ENCODE measurements around the gene ABHD16B.

Gene ABHD16B

DNA sequence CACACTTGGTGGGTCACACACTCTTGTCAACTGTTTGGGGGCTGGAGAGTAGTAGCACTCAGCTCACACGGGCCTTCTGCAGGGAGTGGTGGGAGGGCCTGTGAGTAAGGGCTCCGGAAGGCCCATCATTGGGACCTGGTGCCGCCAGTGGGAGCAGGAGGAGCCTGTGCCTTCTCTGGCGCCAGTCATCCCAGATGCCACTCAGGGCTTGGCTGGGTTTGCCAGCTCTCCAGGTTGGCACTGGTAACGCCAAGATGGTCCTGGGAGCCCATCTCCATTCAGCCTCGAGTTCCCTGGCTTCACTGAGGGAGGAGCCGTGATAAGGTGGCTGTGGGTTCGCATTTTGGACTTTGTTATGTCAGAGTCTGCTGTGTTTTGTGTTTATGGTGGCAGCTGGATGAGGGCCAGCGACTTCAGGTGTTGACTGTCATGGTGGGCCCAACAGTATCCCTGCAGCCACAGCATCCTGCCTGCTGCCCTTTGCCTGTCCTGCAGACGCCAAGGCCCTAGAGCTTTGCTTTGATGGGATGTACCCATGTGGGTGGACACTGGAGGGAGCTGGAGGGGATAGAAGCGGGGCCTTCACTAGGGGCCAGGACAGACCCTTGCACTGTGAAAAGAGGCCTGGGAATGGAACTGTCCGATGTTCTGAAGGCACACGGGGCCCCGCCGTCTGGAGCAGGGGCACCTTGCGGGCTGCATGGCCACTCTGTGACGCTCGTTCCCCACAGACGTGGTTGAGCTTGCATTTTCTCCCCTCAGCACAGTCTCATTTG, 20.3 kb downstream of the ABHD16B start:
- DNase-seq: no peak

DNA sequence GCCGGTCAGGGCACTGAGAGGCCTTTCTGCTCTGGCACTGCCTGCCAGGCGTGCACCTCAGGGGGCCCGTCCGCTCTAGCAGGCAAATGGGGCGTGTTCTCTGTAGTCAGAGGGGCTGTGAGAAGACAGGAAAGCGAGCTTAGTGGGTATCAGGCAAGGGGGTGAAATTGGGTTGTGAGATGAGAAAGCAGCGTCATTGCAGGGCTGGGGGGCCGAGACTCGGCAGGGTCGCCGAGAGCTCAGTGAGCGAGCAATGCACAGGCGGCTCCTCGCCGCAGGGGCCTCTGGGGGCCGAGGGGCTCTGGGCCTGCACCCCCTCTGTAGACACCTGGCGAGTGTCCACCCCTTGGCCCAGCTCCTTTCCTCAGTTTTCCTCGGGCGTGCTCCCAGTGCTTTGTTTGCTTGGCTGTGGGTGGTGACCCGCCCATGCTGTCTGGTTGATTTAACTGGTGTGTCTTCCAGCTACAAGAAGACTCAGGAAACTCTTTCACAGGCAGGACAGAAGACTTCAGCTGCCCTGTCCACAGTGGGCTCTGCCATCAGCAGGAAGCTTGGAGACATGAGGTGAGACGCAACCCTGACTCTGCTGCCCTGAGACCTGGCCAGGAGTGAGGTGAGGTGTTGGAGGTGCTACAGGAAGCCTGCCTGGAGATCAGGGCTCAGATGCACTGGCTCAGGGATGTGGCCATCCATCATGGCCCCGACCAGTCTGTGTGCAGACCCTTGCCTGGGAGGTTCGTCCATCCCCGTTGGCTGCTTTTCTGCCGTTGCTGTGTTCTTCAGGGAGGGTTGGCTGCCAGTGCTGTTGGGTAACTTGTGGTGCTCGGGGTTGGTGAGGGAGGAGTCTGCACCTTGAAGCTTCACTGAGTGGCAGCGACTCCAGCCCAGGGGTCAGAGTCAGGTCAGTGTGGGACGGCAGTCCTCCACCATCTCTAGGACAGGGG, 21.2 kb downstream of the ABHD16B start:
- DNase-seq: no peak

DNA sequence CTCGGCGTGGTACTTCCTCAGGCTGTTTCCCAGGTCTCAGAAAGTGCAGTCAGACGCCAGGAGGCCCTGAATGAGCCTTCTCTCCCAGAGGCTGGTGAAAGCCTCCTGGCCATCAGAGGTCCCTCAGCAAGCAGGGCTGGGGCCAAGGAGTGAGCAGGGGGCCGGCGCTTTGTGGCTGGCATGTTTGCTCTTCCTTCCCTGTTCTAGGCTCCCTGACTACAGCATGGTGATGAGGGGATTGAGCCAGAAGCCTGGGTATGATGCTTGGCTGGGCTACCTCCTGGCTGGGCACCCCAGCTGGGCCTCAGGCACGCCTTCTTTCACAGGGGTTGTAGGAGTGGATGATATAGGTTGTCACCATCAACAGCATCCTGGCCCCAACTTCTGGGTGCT, 21.9 kb downstream of the ABHD16B start:
- DNase-seq: no peak

DNA sequence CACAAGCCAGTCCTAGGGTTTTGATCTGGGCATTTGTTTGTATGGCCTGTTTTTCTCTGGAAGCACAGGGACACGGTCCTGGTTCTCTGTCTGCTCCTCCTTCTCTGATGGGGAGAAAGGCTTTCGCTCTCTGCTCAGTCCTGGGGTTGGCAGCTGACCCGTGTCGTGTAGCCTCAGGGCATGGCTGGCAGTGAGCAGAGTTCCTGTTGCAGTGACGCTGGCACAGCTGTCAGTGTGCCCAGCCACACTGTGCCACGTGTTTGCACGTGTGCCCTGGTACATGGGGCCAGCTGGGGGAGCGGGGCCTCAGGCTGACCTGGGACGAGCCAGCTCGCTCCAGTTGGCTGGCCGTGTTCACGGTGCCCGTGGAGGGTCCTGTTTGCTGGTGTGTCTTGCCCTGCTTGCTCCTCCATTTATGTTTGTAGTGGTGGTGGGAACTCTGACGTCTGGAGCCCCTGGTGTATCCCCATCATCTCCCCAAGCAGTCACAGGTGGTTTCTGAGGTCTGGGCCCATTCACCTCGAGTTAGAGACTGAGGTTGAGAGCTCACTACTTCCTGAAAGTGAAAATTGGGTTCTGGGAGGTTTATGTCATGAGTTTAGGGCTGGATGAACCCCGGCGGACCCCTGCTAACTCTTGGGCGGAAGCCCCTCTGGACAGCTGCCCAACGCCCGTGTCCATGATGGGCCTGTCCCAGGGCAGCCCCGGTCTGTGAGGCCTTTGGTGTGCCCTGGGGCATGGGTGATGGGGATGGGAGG, 23.4 kb downstream of the ABHD16B start:
- no peak for DNase-seq

DNA sequence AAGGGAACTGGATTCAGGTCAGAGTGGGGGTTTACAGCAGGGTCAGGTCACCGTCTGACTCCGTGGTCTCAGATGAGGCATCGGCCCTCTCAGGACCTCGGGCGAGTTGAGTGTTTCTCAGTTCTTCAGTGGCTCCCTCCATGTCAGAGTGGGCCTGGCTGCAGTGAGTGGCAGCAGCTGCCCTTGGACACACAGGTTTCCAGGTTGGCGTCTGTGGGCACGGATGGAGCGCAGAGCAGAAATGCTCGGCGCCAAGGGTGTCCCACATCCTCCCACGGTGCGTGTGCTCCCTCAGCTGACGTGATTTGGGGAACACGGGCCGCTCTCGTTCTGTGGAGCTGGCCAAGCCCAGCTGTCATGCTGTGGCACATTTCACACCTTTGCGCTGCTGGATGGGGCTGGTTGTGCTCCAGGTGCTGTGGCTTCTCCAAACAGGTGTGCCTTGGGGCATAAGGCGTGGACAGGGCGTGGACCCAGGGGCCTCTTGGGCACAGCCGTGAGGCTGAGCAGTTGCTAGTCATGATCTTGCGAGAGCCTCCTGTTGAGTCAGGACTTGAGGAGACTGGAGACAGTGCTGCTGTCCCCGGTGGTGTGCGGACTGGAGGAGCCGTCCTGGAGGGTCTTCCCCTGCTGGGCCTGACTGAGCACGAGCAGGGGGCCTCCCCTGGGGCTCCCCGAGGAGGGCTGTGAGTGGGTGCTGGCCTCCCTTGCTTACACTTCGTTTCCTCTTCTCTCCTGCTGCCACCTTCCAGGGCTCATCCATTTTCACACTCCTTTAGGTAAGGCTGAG, 24.2 kb downstream of the ABHD16B start:
- DNase-seq: no peak

DNA sequence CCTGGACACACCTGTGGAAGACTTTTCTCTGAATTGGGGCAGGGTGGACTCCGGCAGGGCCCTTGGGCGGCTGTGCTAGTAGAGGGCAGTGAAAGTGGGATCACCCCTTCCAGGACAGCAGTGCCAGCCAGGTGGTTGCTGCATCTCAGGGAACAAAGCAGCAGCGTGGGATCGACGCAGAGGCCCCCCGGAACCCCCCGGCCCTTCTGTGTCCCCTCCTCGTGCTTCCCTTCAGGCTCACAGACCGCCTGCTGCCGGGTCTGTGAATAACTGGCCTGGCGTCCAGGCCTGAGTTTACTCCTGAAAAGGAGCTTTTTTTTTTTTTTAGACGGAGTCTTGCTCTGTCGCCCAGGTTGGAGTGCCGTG, 24.7 kb downstream of the ABHD16B start:
- DNase-seq: no peak

DNA sequence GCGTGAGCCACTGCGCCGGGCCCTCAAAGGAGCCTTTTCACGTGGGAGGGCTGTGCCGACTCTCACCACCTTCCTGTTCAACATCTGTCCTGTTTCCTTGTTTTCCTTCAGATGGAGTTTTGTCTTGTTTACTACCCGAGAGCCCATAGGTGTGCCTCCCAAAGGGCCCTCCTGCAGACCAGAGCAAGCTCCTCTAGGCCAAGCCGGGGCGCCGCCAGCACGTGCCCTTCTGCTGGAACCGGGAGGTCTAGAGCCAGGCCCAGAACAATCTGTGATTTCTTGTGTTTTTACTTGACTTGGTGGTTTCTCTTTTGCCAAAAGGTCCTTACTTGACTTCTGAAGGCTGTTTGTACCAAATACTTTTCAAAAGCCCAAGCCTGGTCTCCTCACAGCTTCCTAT, 25.6 kb downstream of the ABHD16B start:
- DNase-seq: no peak

DNA sequence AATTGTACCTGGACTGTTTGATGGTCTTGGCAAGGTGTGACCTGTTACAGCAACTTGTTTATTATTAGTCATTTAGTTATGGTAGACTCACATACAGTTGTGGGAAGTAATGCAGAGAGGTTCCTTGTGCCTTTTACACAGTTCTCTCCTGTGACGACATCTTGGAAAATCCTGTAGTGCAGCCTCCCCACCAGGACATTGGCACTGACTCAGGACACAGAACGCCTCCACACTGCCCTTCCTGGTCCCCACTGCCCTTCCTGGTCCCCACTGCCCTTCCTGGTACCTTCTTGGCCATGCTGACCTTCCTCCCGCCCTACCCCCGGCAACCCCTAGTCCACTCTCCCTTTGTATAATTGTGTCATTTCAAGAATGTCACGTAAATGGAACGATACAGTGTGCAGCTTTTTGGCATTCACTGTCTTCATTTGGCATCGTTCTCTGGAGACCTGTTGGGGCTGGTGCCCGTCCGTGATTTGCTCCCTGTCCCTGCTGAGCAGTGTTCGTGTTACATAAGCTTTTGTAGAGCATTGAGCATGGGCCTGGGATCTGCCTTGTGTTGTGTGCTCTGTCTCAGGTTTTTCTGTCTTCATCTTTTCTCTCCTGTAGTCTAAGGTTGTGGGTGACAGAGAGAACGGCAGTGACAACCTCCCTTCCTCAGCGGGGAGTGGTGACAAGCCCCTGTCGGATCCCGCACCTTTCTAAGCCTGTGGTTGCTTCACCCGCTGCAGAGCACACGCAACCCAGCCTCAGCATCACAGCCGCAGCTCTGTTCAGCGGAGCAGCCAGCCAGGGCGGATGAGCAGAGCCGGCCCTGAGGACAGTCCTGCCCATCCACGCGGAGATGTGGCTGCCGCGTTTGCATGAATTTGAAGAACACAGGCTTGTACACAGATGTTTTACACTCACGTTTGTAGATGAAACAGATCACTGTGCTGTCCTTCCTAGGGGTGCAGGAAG, 28.2 kb downstream of the ABHD16B start:
- DNase-seq: no peak

DNA sequence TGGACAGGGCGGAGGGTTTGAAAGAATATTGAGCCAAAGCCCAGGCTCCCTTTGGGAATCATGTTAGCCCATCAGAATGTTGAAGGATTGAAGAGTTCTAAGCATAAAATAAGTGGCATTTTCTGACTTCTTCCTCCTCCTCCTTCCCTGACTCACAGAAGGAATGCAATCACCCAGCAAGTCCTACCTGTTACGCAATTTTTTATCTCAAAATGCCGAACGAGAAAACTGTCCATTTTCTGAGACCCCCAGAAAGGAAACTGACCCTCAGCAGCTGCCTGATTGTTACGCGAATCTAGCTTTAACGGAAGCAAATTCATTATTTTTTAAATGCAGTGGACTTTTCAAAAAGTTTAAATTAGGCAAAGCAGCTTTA, 28.9 kb downstream of the ABHD16B start:
- DNase-seq: no peak

DNA sequence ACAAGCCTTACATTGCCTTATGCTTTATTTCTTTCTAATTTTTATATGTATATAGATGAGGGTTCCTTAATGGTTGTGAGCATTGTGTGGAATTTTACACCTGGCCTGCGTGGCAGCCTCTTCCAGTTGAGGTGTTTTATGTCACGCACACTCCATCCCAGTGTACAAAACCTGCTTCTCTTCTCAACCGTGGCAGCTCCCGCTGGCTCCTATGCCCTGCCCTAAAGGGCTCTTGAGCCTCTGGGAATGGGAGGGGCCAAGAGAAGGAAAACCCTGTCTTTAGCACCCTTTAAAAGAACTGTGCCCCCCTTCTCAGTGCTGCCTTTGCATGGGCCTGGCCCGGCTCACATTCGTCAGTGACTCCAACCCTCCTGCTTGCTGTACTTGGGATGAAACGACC, 29.3 kb downstream of the ABHD16B start:
- no peak for DNase-seq

DNA sequence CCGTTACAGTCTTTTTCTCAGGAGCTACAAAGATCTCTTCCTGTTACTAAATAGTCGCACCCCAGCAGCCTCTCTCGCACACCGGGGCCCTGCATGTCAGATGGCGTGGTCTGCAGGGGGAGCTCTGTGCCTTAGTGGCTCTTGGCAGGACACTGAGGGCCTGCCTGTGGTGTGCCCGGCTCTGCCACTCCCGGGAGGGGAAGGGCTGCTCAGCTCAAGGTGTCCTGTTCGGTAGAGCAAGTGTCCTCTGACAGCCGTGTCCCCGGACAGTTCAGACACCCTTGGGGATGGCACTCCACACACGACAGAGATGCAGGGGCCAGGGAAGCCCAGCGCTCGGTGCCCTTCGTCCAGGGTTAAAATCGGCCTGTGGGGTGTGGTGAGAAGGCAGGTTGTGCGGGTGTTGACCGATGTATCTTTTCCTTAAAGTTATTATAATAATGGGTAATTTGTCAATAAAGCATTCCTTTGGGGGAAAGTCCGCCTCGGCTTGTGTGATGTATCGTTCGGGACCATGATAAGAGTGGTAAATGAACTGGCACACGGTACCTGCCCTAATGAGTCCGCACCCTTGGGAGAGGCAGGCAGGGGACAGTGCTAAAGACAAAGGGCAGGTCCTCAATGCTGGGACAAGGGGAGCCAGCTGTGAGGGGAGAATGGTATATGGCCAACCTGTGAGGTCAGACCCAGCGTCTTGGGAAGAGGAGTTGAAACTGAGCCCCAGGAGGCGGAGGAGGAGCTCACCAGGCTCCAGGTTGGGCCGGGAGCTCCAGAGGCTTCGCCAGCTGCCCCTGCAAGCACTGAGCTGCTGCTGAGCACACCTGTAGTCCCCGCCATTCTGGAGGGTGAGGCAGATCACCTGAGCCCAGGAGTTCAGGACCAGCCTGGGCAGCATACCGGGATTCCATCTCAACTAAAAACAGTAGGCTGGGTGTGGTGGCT, 30.0 kb downstream of the ABHD16B start:
- DNase-seq: no peak

DNA sequence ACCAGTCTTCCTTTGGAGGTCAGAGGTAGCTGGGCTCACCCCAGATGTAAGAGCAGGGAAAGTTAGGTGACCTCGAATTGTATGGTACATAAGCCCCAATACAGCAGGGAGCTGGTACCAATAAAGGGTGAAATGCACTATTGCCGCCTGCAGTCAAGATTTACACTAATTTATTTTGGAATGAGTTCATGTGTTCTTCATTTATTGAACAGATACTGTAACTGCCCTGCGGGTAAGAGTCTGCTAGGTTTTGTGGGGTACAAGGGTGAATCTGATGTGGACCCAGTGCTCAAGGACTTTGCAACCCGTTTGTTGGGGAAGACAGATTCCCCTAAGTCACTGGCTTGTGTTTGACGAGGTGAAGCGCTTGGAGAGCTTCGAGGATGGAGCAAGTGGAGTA, 31.1 kb downstream of the ABHD16B start:
- no peak for DNase-seq

DNA sequence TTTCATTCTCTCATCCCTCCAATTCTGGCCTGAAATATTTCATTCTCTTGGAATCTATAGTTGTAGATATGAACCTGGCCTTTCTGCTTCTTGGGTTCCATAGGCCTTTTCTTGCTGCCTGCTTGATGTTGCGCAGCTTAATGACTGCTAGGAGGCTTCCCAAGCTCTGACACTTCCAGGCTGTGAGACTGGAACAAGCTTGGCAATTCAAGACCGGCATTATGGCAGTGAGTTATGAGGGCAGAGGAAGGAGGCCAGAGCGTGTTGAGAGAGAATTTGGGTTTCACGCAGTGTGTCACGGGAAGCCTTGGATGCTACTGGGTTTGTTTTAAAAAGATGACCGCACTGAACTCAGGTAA, 32.7 kb downstream of the ABHD16B start:
- no peak for DNase-seq

DNA sequence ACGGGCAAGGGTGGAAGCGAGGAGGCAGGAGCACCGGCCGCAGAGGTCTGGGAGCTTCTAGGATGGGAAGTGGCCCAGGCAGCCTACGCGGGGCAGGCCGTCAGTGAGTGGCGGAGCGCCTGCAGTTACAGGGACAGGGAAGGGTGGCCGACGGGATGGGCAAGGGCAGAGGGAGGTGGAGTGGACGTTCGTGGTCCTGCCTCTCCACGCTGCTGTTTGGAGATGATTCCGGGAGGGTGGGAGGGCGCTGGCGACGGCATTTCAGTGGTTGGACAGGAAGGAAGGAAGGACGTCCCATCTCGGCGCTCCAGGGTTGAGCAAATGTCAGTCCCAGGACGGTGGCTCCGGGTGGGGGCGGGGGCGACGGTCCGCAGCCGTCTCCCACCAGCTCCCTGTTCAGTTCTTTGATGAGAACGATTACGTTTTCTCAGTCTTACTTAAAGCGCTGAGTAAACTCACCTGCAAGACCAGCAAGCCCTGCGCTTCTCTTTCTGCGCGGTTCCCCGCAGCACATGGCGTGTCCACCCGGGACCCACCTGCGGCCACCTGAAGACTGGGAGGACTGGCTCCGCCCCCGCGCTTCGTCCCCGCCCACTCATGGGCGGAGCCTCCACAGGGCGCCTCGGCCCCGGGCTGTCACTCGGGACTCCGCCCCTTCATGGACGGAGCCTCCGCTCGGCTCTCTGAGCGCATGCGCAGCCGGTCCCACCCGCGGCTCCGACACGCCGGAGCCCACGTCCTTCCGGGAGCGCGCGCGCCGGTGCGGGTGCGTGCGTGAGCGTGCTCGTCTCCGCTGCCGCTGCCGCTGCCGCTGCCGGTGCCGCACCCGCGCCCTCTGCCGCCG, 33.3 kb downstream of the ABHD16B start, which contains the start of gene DNAJC5:
DNAJC5 (plus strand) TSS at position 769 of the 844 bp plus-strand sequence. CDS start 33,220 bp downstream, outside the sequence.
- peak; percentile 89 for DNase-seq

DNA sequence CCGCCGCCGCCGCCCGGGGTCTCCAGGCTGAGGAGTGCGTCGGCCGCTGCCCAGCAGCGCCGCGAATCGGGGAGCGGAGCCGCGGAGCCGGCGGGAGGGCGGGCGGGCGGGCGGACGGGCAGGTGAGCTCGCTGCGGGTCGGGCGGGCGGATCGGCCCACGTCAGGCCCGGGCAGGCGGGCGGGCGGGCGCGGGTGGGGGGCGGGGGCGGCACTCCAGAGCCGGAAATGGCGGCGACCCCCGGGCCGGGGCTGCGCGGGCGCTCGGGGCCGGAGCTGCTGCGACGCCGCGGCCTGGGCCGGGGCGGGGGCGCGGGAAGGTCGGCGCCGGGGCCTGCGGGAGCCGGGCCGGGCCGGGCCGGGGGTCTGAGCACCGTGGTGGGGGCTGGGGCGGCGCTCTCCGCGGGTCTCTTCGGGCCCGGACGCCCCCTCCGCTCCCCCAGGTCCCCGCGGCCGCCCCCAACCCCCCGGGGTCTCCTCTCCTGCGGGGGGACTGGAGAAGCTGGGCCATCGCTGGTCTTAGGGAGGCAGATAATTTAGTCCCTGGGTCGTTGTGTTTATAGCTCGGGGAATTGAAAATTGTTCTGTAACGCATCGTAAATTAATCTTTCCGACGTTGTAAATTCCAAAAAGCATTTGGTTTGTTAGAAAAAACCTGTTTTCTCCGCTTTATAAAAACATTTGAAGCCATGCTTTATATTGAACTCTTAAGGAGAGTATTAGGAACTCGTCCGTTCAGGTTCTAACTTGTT, 34.1 kb downstream of the ABHD16B start:
- DNase-seq: no peak

DNA sequence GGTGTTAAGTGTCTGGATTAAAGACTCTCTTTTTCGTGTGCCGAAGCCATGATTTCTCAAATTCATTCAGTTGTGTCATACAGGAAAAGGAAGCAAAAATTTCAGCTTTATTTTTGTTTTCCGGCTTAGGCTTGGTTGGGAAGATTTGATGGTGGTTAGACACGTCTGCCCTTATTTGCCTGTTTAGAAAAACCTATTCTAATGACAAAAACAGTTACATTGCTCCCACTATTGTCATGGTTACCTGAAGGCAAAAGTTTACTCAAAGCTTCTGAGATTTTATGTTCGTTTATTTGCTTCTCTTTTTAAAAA, 34.6 kb downstream of the ABHD16B start:
- no peak for DNase-seq

DNA sequence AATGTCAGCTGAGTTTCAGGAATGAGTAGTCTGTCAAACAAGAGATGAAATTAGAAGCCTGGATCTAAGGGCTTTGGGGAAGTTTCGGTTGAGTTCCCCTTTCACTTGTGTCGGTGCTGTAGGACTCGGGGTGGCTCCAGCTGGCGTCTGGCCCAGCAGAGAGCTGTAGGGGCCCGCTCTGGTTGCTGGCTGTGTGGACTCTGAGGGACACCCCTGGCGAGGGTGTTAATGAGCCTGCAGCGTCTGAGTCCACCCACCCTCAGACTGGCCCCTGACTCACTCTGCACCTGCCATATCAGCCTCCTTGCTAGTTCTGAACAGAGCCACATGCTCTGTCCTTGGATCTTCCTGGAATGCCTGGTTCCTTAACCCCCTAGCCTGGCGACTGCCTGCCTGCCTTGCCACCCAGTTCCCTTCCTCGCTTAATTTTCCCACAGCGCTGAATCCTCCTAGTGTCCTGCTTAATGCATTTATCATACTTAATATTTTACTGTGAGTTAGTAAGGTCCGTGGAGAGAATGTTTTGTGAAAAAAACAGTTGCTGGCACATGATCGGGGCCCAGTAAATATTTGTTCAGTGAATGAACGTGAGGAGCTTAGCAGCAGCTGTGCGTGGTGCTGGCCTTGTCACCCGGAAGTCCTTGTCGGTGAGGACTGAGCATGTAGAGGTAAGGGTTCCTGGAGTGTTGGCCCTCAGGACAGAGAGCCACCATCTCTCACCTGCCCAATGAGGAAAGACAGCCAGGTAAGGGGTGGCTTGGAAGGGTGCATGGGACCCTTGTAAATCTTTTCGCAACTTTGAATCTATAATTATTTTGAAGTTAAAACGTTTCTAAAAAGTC, 35.2 kb downstream of the ABHD16B start:
- DNase-seq: peak; percentile 80

All from NCI-H1092 treated with DMSO at 0.1 percent for 48 hours (cell line).